Prostate gland (tissue), 2 donors: ENCODE data around the gene OCIAD2. TPM values are rescaled to one million over a fixed set of nuclear protein-coding genes. Genes with fewer than 3 reads are reported as not detected.
A peak's percentile ranks its signal among the peaks of the same experiment; 100 is the strongest.

Experiments
- DNase-seq: peaks from one replicate; pipeline ENCODE4 v3.0.0-alpha.2; 2019; ENCODE audit warnings: low spot score
- H3K27ac ChIP-seq, 2 donors: fragments of 200-600 bp; sonication (generic); 2 replicates each; pipeline ENCODE4 v1.5.1; 2017 to 2019
- H3K27me3 ChIP-seq: fragments of 200-600 bp; sonication (generic); replicated peaks from 2 replicates; pipeline ENCODE4 v1.5.1; 2019; ENCODE audit not compliant: insufficient read depth
- H3K36me3 ChIP-seq, 2 donors: fragments of 200-600 bp; sonication (generic); 1 replicate in 1 of 2; 2 replicates in 1 of 2; pipeline versions ENCODE4 v1.5.1 to v1.8.1; 2017 to 2019
- H3K4me1 ChIP-seq: fragments of 200-600 bp; sonication (generic); replicated peaks from 2 replicates; pipeline ENCODE4 v1.5.1; 2019
- H3K4me3 ChIP-seq, 2 donors: fragments of 200-600 bp; sonication (generic); 2 replicates each; pipeline ENCODE4 v1.5.1; 2017 to 2019
- H3K9me3 ChIP-seq: fragments of 200-600 bp; sonication (generic); 2 replicates; pipeline ENCODE4 v1.5.1; 2017
- POLR2A ChIP-seq: fragments of 450-650 bp; IDR thresholded peaks from one replicate; pipeline ENCODE4 v1.6.1; 2016; ENCODE audit warnings: antibody characterized with exemption, mild to moderate bottlenecking
- POLR2AphosphoS5 ChIP-seq: sonication (generic); formaldehyde crosslinking; IDR thresholded peaks from one replicate; pipeline ENCODE4 v1.6.1; 2017; ENCODE audit warnings: antibody characterized with exemption
- WGBS: methylation state at CpG from one replicate; pipeline ENCODE4 v1.1.5; 2018; 5-methylcytosine and 5-hydroxymethylcytosine counted together
- intact Hi-C: fragments of 100-400 bp; cut with DNase I; formaldehyde crosslinking; loops from one replicate; pipeline ENCODE4 v1.14.2; 2022
- total RNA-seq, 2 donors: library from RNA; depleted of rRNA; stranded (reverse); fragments of >200 nt; gene quantifications; one replicate each; pipeline ENCODE4 v1.1.0, GENCODE V29; 2016
- TF ChIP-seq, protein P1 (sequence below), 4 experiments: fragments of 200-600 bp in 2 of 4; fragments of 450-650 bp in 2 of 4; sonication (generic) in 2 of 4; IDR thresholded peaks; 1 replicate in 3 of 4; 2 replicates in 1 of 4; pipeline ENCODE4 v1.5.1; 2016 to 2019; ENCODE audit warnings: antibody characterized with exemption in 4 of 4, mild to moderate bottlenecking in 2 of 4, moderate library complexity in 2 of 4

OCIAD2 gene
- total RNA-seq, 2 donors from 2014 or later: 12.5 to 55.5 TPM

GRCh38 chr4:48947731-48948130, 41.2 kb upstream of the OCIAD2 start:
- H3K9me3 ChIP-seq: no peaks in the 10 kb centered on the region
- H3K27me3 ChIP-seq: no peaks in the 10 kb centered on the region
- intact Hi-C loops: no loop called here
- no peak for DNase-seq
- TF ChIP-seq, protein P1, sequence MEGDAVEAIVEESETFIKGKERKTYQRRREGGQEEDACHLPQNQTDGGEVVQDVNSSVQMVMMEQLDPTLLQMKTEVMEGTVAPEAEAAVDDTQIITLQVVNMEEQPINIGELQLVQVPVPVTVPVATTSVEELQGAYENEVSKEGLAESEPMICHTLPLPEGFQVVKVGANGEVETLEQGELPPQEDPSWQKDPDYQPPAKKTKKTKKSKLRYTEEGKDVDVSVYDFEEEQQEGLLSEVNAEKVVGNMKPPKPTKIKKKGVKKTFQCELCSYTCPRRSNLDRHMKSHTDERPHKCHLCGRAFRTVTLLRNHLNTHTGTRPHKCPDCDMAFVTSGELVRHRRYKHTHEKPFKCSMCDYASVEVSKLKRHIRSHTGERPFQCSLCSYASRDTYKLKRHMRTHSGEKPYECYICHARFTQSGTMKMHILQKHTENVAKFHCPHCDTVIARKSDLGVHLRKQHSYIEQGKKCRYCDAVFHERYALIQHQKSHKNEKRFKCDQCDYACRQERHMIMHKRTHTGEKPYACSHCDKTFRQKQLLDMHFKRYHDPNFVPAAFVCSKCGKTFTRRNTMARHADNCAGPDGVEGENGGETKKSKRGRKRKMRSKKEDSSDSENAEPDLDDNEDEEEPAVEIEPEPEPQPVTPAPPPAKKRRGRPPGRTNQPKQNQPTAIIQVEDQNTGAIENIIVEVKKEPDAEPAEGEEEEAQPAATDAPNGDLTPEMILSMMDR (IDR thresholded peaks at IDR 0.05): no peak
- TF ChIP-seq POLR2A (no peak), POLR2AphosphoS5 (no peak)
- H3K4me3 ChIP-seq: no peak overlapping the region
- WGBS: 86% methylated on average over 1 of the region's 1 CpG
- no peaks in the 10 kb centered on the region for H3K36me3 ChIP-seq
- H3K4me1 ChIP-seq: no peaks in the 10 kb centered on the region
- H3K27ac ChIP-seq: no peak overlapping the region

GRCh38 chr4:48945981-48946380, 39.4 kb upstream of the OCIAD2 start:
- TF ChIP-seq POLR2A (no peak), POLR2AphosphoS5 (no peak)
- TF ChIP-seq, protein P1 (IDR thresholded peaks at IDR 0.05): no peak
- no peak overlapping the region for H3K4me3 ChIP-seq
- no peak for DNase-seq
- intact Hi-C loops: no loop called here
- no peaks in the 10 kb centered on the region for H3K9me3 ChIP-seq
- 35% methylated on average over 2 of the region's 2 CpGs for WGBS
- H3K4me1 ChIP-seq: no peaks in the 10 kb centered on the region
- H3K36me3 ChIP-seq: no peaks in the 10 kb centered on the region
- H3K27me3 ChIP-seq: no peaks in the 10 kb centered on the region
- H3K27ac ChIP-seq: no peak overlapping the region

- no peaks in the 10 kb centered on the region for H3K36me3 ChIP-seq
- no peak overlapping the region for H3K27ac ChIP-seq
- H3K9me3 ChIP-seq: no peaks in the 10 kb centered on the region
- 73% methylated on average over 6 of the region's 6 CpGs for WGBS
- no peak overlapping the region for H3K4me3 ChIP-seq
- no peaks in the 10 kb centered on the region for H3K4me1 ChIP-seq
- H3K27me3 ChIP-seq: no peaks in the 10 kb centered on the region
- TF ChIP-seq POLR2A (no peak), POLR2AphosphoS5 (no peak)
- TF ChIP-seq, protein P1 (IDR thresholded peaks at IDR 0.05): no peak
- intact Hi-C loops: no loop called here
- DNase-seq: no peak
These were observed 38.2 kb upstream of the OCIAD2 start for GRCh38 chr4:48944756-48945241.

- H3K9me3 ChIP-seq: no peaks in the 10 kb centered on the region
- intact Hi-C loops: no loop called here
- DNase-seq: no peak
- 91% methylated on average over 8 of the region's 8 CpGs for WGBS
- TF ChIP-seq, protein P1 (IDR thresholded peaks at IDR 0.05): no peak
- TF ChIP-seq POLR2AphosphoS5: no peak
- no peak for TF ChIP-seq POLR2A
- H3K36me3 ChIP-seq: no peaks in the 10 kb centered on the region
- no peak overlapping the region for H3K4me3 ChIP-seq
- no peak overlapping the region for H3K27ac ChIP-seq
- no peaks in the 10 kb centered on the region for H3K27me3 ChIP-seq
- no peaks in the 10 kb centered on the region for H3K4me1 ChIP-seq
These were observed 37.7 kb upstream of the OCIAD2 start for GRCh38 chr4:48944252-48944651.

GRCh38 chr4:48943387-48943786, 36.8 kb upstream of the OCIAD2 start:
- Histone ChIP-seq H3K27me3 (no peaks in the 10 kb centered on the region), H3K36me3 (no peaks in the 10 kb centered on the region), H3K27ac (no peak overlapping the region), H3K4me1 (no peaks in the 10 kb centered on the region), H3K4me3 (no peak overlapping the region), H3K9me3 (no peaks in the 10 kb centered on the region)
- WGBS: 81% methylated on average over 1 of the region's 1 CpG
- DNase-seq: no peak
- intact Hi-C loops: no loop called here
- TF ChIP-seq, protein P1 (IDR thresholded peaks at IDR 0.05): peak in 2 of 4 experiments; percentile 32 to 33
- TF ChIP-seq POLR2A: no peak
